ENCODE measurements around the gene LHPP. TPM values are rescaled to one million over a fixed set of nuclear protein-coding genes. Genes with fewer than 3 reads are reported as not detected.

LHPP gene
- total RNA-seq, 1 donor from 2014 or later = 6.0 TPM

- Mint-ChIP-seq H3K4me1 (ENCODE audit: low read depth, unreplicated experiment) (peaks cover 3% of the 10 kb centered on the region), H3K36me3 (ENCODE audit: unreplicated experiment) (no peaks in the 10 kb centered on the region), H3K9me3 (ENCODE audit: unreplicated experiment) (peaks cover under 1% of the 10 kb centered on the region), H3K27me3 (ENCODE audit: unreplicated experiment) (peaks cover 2% of the 10 kb centered on the region), H3K4me3 (ENCODE audit: unreplicated experiment) (no peak overlapping the region), H3K27ac (ENCODE audit: unreplicated experiment) (no peak overlapping the region)
- DNase-seq = no peak
- TF ChIP-seq CTCF (IDR thresholded peaks at IDR 0.05; ENCODE audit: partially characterized antibody, unreplicated experiment) = no peak
Measured at GRCh38 chr10:124470544-124471434, 9.2 kb downstream of the LHPP start.

DNA sequence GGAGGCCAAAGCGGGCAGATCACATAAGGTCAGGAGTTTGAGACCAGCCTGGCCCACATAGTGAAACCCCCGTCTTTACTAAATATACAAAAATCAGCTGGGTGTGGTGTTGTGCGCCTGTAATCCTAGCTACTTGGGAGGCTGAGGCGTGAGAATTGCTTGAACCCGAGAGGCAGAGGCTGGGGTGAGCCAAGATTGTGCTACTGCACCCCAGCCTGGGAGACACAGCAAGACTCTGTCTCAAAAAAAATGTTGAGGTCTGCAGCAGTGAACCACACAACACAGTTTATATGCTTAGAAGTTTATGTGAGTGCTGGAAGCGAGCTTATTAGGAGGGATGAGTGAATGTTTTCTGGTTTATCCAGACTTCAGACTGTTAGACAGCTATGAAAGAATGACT lies 10.4 kb downstream of the LHPP start:
- no peak overlapping the region for H3K27ac Mint-ChIP-seq (ENCODE audit: unreplicated experiment)
- no peak for TF ChIP-seq CTCF (IDR thresholded peaks at IDR 0.05; ENCODE audit: partially characterized antibody, unreplicated experiment)
- H3K4me3 Mint-ChIP-seq (ENCODE audit: unreplicated experiment) = no peak overlapping the region
- no peak for DNase-seq
- H3K27me3 Mint-ChIP-seq (ENCODE audit: unreplicated experiment) = peaks cover 3% of the 10 kb centered on the region
- peaks cover 3% of the 10 kb centered on the region for H3K4me1 Mint-ChIP-seq (ENCODE audit: low read depth, unreplicated experiment)
- no peaks in the 10 kb centered on the region for H3K36me3 Mint-ChIP-seq (ENCODE audit: unreplicated experiment)
- H3K9me3 Mint-ChIP-seq (ENCODE audit: unreplicated experiment) = peaks cover 2% of the 10 kb centered on the region

- Mint-ChIP-seq H3K4me1 (ENCODE audit: low read depth, unreplicated experiment) (peaks cover 5% of the 10 kb centered on the region), H3K9me3 (ENCODE audit: unreplicated experiment) (peaks cover 2% of the 10 kb centered on the region), H3K27ac (ENCODE audit: unreplicated experiment) (peak overlapping the region; percentile 38), H3K4me3 (ENCODE audit: unreplicated experiment) (no peak overlapping the region), H3K27me3 (ENCODE audit: unreplicated experiment) (peaks cover 3% of the 10 kb centered on the region), H3K36me3 (ENCODE audit: unreplicated experiment) (no peaks in the 10 kb centered on the region)
- TF ChIP-seq CTCF (IDR thresholded peaks at IDR 0.05; ENCODE audit: partially characterized antibody, unreplicated experiment) = no peak
- no peak for DNase-seq
Measured at GRCh38 chr10:124473070-124473469, 11.4 kb downstream of the LHPP start.

DNA sequence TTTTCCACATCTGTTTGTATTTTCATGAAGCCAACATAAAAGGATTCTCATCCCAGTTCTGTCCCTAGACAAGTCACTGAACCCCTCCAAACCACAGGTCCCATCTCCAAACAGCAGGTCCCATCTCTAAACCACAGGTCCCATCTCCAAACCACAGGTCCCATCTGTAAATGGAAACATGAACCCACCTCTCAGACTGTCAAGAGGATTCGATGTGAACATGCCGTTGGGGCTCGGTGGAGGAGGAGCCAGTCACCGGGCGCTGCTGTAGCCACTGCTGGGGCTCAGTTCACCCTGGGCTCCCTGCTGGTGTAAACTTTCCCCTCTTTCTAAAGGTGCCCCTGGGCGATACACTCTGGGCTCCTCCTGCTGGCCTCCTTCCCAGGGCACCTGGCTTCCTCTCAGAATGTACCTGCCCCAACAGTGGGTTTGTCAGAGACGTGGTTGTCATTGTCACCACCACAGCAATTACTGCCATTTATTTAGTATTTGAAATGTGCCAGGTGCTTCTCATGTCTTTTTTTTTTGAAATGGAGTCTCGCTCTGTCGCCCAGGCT lies 13.0 kb downstream of the LHPP start:
- peaks cover 8% of the 10 kb centered on the region for H3K4me1 Mint-ChIP-seq (ENCODE audit: low read depth, unreplicated experiment)
- peaks cover 2% of the 10 kb centered on the region for H3K9me3 Mint-ChIP-seq (ENCODE audit: unreplicated experiment)
- H3K27me3 Mint-ChIP-seq (ENCODE audit: unreplicated experiment) = peaks cover 4% of the 10 kb centered on the region
- no peak for DNase-seq
- no peak for TF ChIP-seq CTCF (IDR thresholded peaks at IDR 0.05; ENCODE audit: partially characterized antibody, unreplicated experiment)
- H3K4me3 Mint-ChIP-seq (ENCODE audit: unreplicated experiment) = no peak overlapping the region
- no peak overlapping the region for H3K27ac Mint-ChIP-seq (ENCODE audit: unreplicated experiment)
- H3K36me3 Mint-ChIP-seq (ENCODE audit: unreplicated experiment) = no peaks in the 10 kb centered on the region
